ENCODE data around the gene EVL.

EVL gene

DNA sequence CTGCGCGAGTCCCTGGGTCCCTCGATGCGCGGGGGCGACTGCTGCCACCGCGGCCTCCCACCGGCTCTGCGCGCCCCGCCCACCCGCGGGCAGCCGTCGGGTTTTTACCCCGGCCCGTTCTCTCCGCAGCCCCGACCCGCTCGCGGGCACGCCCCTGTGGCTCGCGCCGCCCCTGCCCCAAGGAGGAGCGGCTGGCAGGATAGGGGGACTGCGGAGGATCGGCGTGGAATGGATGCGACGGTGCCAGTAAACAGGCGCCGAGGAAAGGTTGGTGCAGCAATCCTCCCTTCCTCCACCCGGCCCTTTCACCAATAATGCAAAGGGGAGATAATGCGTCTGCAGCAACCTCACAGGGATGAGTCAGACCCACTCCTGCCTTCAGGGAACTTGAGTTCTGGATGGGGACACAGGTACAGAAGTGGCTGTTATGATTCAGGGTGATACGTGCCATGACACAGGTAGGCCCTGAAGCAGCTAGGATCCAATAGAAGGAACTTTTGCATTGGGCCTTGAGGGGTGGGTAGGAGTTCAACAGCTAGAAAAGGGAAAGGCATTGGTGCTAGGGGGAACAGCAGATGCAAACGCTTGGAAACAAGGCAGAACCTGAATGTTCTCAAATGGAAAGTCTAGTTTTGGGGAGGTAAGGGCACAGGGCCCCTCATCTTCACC, 94.8 kb downstream of the EVL start:
- TF ChIP-seq, protein P1, sequence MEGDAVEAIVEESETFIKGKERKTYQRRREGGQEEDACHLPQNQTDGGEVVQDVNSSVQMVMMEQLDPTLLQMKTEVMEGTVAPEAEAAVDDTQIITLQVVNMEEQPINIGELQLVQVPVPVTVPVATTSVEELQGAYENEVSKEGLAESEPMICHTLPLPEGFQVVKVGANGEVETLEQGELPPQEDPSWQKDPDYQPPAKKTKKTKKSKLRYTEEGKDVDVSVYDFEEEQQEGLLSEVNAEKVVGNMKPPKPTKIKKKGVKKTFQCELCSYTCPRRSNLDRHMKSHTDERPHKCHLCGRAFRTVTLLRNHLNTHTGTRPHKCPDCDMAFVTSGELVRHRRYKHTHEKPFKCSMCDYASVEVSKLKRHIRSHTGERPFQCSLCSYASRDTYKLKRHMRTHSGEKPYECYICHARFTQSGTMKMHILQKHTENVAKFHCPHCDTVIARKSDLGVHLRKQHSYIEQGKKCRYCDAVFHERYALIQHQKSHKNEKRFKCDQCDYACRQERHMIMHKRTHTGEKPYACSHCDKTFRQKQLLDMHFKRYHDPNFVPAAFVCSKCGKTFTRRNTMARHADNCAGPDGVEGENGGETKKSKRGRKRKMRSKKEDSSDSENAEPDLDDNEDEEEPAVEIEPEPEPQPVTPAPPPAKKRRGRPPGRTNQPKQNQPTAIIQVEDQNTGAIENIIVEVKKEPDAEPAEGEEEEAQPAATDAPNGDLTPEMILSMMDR (IDR thresholded peaks at IDR 0.05; ENCODE audit: insufficient read depth, low read depth, low read length, missing control alignments): no peak
- peak overlapping the region; percentile 28 for H3K4me3 ChIP-seq (ENCODE audit: low read depth, low read length)
- DNase-seq (ENCODE audit: low read depth): no peak

DNA sequence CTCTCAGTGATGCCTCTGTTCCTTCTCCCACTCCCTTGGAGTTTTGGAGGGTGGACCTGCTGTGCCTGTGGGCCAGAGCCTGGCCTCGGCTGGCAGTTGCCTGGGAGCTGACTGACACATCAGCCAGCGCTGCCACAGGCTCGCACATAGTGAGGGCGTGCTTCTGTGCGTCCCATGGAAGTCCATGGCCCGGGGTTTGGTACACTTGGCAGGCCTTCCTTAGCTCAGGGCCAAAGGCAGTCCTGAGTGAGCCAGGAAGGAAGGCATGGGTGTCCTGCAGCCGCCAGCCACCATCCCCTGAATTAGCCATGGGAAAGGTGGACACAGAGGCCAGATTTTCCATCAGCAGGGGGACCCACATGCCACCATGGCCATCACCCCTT, 95.3 kb downstream of the EVL start:
- H3K4me3 ChIP-seq (ENCODE audit: low read depth, low read length): no peak overlapping the region
- no peak for DNase-seq (ENCODE audit: low read depth)
- TF ChIP-seq, protein P1 (IDR thresholded peaks at IDR 0.05; ENCODE audit: insufficient read depth, low read depth, low read length, missing control alignments): no peak

DNA sequence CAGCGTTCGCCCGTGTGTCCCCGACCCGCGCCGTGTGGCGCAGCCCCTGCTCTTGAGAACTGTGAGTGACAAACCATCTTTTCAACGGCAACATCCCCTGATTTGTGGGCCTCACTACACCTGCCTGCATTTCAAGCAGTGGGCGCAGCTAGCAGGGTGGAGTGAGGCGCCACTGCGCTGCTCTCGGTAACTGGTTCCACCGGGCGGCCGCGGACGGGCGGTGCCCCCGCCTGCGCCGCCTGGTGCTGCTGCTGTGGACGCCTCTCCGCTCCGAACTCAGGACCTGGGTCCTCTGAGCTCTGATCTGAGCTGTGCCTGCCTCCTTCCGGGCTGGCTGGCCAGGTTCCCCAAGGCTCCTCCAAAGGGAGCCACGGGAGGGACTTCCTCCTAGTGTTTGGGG, 100.2 kb downstream of the EVL start:
- no peak overlapping the region for H3K4me3 ChIP-seq (ENCODE audit: low read depth, low read length)
- TF ChIP-seq, protein P1 (IDR thresholded peaks at IDR 0.05; ENCODE audit: insufficient read depth, low read depth, low read length, missing control alignments): no peak
- no peak for DNase-seq (ENCODE audit: low read depth)

DNA sequence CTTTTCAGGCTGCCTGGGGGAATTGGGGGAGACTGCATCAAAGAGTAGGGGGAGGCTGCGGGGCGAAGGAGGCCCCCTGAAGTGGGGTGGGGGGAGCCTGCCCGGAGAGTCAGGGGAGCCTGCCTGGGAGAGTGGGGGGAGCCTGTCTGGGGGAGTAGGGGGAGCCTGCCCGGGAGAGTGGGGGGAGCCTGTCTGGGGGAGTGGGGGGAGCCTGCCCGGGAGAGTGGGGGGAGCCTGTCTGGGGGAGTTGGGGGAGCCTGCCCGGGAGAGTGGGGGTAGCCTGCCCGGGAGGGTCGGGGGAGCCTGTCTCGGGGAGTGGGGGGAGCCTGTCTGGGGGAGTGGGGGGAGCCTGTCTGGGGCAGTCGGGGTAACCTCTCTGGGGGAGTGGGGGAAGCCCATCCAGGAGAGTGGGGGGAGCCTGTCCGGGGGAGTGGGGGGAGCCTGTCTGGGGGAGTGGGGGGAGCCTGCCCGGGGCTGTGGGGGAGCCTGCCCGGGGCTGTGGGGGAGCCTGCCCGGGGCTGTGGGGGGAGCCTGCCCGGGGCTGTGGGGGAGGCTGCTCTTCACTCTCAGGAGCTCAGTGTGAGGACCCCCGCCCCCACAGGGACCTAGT, 100.7 kb downstream of the EVL start:
- no peak for DNase-seq (ENCODE audit: low read depth)
- no peak overlapping the region for H3K4me3 ChIP-seq (ENCODE audit: low read depth, low read length)
- TF ChIP-seq, protein P1 (IDR thresholded peaks at IDR 0.05; ENCODE audit: insufficient read depth, low read depth, low read length, missing control alignments): no peak

DNA sequence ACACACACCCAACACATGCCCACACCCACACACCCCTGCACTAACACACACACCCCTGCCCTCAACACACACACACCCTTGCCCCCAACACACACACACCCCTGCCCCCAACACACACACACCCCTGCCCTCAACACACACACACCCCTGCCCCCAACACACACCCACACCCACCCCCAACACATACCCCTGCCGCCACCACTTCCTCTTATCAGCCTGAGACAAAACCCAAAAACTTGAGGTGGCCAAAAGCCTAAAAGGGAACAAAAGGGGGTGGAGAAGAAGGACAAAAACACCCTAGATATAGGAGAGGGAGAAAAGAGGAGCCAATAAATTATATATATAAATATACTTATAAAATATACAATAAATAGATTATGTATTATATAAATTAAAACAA, 103.3 kb downstream of the EVL start:
- no peak for DNase-seq (ENCODE audit: low read depth)
- TF ChIP-seq, protein P1 (IDR thresholded peaks at IDR 0.05; ENCODE audit: insufficient read depth, low read depth, low read length, missing control alignments): no peak
- no peak overlapping the region for H3K4me3 ChIP-seq (ENCODE audit: low read depth, low read length)

DNA sequence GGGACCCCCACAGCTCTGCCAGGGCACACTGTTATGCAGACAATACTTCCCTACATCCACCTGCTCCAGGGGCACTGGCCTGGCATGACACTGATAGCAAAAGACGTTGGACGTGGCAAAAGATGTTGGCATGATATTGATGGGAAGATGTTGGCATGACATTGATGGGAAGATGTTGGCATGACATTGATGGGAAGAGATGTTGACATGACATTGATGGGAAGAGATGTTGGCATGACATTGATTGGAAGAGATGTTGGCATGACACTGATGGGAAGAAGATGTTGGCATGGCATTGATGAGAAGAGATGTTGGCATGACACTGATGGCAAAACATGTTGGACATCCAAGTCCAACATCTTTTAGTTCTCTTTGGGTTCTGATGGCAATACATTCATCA, 105.7 kb downstream of the EVL start:
- DNase-seq (ENCODE audit: low read depth): no peak
- TF ChIP-seq, protein P1 (IDR thresholded peaks at IDR 0.05; ENCODE audit: insufficient read depth, low read depth, low read length, missing control alignments): no peak
- H3K4me3 ChIP-seq (ENCODE audit: low read depth, low read length): no peak overlapping the region

DNA sequence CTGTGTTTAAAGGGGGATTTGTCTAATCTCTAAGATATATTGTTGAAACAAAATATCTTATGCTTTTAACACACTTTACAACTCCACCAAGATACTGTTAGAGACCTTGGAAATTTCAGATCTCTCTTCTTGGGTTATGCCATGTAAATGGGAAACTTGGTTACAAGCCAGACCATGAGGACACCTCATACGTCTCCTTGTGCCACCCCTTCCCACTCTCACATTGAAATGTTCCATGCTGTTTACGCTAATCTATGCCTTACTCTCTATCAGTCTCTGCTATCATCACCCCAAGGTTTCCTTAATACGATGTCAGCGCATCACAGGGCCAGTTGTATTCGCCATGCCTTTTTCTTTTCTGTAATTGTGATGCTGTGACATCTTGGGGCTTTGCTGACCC, 107.6 kb downstream of the EVL start:
- no peak for DNase-seq (ENCODE audit: low read depth)
- TF ChIP-seq, protein P1 (IDR thresholded peaks at IDR 0.05; ENCODE audit: insufficient read depth, low read depth, low read length, missing control alignments): no peak
- no peak overlapping the region for H3K4me3 ChIP-seq (ENCODE audit: low read depth, low read length)
